Uterus (tissue), 2 donors: Measurements from ENCODE around the gene MSRB3.

ENCODE experiments used
- POLR2A ChIP-seq, 2 donors: fragments of 450-650 bp; IDR thresholded peaks; one replicate each; pipeline ENCODE4 v1.6.1; 2016; ENCODE audit warnings: antibody characterized with exemption in 2 of 2, mild to moderate bottlenecking in 1 of 2, moderate library complexity in 1 of 2
- TF ChIP-seq, protein P1 (sequence below), 4 experiments: fragments of 200-600 bp in 2 of 4; fragments of 450-650 bp in 2 of 4; sonication (generic) in 2 of 4; IDR thresholded peaks; one replicate each; pipeline ENCODE4 v1.5.1; 2016 to 2019; ENCODE audit warnings: antibody characterized with exemption in 4 of 4, mild to moderate bottlenecking in 2 of 4, moderate library complexity in 1 of 4

DNA sequence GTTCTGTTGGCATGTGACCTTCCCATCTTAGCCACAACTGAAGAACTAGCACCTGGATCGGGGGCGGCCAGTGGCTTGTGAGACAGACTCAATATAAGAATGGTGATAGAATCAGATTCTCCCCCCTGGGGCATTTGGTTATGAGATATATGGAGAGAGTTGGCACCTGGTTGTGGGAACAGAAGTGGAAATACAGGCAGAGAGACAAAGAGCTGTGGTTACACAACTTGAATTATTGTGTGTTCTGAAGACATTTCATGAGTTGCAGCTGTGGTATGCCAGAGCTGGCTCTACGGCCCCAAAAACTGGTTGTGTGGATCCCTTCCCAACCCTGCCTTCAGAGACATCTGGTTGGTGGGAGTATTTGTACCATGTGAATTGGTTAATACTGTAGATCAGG is 2.9 kb upstream of the MSRB3 start:
- TF ChIP-seq, protein P1, sequence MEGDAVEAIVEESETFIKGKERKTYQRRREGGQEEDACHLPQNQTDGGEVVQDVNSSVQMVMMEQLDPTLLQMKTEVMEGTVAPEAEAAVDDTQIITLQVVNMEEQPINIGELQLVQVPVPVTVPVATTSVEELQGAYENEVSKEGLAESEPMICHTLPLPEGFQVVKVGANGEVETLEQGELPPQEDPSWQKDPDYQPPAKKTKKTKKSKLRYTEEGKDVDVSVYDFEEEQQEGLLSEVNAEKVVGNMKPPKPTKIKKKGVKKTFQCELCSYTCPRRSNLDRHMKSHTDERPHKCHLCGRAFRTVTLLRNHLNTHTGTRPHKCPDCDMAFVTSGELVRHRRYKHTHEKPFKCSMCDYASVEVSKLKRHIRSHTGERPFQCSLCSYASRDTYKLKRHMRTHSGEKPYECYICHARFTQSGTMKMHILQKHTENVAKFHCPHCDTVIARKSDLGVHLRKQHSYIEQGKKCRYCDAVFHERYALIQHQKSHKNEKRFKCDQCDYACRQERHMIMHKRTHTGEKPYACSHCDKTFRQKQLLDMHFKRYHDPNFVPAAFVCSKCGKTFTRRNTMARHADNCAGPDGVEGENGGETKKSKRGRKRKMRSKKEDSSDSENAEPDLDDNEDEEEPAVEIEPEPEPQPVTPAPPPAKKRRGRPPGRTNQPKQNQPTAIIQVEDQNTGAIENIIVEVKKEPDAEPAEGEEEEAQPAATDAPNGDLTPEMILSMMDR (IDR thresholded peaks at IDR 0.05), result no peak
- no peak for TF ChIP-seq POLR2A (IDR thresholded peaks at IDR 0.05)
